GM18907 (cell line): ENCODE data around the gene PRKAG2.

ENCODE experiments used
- ATAC-seq: cut with Tn5 transposase; IDR thresholded peaks from one replicate; pipeline ENCODE4 v1.9.1; 2021; ENCODE audit warnings: mild to moderate bottlenecking, moderate library complexity; ENCODE audit not compliant: unreplicated experiment

The PRKAG2 gene

DNA sequence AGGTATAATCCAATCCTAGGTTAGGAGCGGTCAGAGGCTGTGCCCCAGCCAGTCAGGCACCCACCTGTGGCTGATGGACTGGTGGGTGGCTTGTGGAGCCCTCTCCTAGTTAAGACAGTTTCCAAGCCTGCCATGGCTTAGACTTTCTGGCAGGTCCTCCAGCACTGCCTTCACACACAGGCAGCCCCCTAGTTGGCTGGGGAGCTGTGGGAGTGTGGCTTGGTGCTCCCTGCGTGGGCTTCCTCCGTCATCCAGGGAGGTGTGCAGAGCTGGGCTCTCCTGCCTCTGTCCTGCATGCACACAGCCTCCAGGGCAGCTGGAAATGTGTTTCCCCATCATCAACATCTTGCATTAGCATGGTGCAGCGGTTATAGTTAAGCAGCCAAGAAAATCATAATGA, 273.0 kb downstream of the PRKAG2 start:
- no peak for ATAC-seq

DNA sequence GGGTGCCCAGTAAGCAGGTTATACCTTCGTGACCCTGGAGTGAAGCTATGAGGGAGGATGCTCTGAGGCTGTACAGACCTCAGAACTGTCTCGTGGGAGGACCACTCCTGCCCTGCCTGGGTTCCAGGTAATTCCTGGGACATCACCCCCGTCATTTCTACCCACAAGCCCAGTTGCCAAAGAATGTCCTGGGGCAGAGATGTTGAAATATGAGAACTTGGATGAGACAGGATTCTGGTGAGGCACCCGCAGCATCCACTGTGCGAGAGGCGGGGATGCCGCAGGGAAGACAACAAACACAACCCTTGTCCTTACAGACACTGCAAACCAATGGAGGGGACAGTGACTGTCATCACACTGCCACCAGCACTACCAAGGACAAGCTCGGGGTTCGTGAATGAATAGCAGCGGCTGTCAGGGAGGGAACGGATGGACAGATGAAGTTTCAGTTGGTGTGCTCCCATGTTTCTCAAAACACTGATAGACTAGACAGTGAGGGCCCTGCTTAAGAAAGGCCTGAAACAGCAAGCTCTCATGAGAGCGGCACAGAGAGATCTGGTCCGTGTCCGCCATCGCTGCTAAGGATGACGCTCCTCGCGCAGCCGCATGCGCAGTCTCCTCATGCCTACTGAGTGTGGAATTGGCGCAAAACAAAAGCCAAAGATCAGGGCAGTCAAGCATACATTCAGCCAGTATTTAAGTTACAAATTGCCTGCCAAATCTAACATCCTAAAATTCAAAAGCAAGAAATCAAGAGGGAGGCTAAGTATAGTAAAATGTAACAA, 275.2 kb downstream of the PRKAG2 start:
- ATAC-seq = no peak

DNA sequence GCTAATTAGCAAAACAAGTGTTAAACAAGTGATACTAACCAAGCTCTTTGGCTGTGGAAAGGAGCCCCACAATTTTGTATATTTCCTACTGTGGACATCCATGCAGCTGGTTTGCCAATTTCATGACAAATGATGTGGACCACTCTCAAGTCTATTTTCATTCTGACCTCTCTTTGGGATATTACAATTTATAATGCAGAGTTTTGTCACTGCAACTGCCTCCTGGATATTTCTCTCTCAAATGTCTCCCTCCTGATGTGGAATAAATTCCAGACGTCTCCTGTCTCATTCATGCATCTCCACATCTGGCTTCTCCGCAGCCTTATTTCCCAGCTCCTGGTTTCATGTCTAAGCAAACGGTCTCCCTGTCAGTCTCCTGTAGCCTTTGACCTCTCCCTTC, 276.6 kb downstream of the PRKAG2 start:
- ATAC-seq = no peak

DNA sequence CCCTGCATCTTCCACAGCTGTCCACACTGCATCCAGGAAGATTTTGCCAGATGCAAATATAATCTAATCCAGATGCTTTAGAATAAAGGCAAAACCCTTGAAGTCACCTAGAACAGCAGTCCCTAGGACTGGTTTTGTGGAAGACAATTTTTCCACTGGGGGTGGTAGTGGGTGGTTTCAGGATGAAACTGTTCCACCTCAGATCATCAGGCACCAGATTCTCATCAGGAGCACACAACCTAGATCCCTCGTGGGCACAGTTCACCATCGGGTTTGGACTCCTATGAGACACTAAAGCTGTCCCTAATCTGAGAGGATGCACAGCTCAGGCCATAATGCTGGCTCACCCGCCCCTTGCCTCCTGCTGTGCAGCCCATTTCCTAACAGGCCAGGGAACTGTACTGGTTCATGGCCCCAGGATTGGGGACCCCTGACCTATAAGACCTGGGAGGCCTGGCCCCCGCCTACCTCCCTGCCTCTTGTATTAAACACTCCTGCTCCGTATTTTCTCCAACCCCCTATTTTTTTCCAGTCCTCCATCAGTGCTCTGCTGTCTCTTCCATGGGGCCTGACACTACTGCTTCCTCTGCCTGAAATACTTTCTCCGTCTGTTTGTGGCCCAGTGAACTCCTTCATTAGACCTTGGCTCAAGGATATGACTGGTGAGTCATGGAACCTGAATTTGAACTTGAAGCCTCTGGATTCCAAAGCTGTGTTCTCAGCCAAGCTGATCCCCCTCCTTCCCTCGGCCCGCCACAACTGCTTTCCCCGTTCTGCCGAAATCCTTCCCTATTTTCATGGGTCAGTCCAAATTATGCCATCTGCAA, 277.3 kb downstream of the PRKAG2 start:
- no peak for ATAC-seq

DNA sequence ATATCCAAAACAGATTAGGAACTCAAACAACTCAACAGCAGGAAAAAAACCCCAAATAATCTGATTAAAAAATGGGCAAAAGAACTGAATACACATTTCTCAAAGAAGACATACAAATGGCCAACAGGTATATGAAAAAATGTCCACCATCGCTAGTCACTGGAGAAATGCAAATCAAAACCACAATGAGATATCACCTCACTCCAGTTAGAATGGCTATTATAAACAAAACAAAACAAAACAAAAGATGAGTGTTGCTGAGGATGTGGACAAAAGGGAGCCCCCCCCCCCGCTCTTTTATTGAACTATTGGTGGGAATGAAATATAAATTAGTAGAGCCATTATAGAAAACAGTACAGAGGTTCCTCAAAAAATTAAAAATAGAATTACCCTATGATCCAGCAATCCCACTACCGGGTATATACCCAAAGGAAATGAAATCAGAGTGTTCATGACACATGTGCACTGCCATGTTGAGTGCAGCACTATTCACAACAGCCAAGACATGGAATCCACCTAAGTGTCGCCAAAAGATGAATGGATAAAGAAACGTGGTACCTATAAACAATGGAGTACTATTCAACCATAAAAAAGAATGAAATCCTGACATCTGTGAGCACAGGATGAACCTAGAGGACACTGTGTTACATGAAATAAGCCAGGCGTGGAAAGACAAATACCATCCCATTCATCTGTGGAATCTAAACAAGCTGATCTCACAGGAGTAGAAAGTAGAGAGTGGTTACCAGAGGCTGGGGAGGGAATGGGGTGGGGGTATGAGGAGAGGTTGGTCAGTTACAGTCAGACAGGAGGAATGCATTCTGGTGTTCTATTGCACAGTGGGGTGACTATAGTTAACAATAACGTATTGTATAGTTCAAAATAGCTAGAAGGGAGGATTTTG, 279.1 kb downstream of the PRKAG2 start:
- ATAC-seq = no peak

DNA sequence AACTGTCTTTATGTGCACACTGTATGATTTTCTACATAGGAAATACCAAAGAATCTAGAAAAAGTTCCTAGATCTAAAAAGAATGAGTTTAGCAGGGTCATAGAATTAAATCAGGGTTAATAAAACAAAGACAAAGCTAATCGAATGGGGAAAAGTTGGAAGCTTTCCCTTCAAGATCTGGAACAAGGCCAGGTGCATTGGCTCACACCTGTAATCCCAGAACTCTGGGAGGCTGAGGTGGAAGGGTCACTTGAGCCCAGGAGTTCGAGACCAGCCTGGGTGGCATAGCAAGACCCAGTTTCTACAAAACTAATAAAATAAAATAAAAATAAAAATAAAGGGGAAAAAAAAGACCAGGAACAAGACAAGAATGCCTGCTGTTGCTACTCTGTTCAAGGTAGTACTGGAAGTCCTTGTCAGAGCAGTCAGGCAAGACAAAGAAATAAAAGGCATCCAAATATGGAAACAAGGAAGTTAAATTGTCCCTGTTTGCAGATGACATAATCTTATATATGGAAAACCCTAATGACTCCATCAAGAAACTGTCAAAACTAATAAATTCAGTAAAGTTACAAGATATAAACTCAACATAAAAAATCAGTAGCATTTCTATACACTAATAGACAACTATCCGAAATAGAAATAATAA, 281.1 kb downstream of the PRKAG2 start:
- ATAC-seq = no peak

DNA sequence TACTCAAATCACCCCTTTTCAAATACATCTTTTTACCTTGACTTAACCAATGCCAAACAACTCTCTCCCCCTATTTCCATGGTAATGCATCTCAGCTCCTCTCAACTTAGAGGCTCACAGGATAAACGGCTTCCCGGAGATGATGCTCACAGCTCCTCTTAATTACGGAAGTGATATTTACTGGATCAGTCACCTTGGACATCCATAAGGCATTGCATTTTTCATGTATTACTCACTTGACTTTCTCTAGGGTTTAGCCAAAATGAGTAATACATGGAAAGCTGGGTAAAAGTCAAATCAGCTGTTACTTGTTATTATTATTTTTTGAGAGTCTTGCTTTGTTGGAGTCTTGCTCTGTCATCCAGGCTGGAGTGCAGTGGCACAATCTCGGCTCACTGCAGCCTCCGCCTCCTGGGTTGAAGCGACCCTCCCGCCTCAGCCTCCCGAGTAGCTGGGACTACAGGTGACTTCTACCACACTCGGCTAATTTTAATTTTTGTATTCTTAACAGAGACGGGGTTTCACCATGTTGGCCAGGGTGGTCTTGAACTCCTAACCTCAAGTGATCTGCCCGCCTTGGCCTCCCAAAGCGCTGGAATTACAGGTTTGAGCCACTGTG, 283.9 kb downstream of the PRKAG2 start:
- ATAC-seq = no peak

DNA sequence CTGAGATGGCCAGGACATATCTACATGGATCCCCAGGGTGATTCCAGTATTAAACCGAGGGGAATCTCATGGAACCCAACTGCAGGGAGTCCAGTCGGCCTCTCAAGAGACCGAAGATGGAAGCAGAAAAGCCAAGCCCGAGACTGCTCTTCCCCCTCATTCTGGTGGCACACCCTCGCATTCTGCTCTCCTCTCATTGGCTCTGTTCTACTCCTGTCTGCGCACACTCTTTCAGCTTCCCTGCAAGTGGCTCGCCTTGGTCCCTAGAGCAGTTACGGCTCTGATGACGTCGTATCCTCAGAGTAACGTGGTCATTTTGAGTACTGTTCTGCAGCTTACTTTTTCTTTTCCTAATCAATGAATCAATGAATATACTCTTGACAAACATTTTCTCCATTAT, 284.6 kb downstream of the PRKAG2 start:
- ATAC-seq = no peak

DNA sequence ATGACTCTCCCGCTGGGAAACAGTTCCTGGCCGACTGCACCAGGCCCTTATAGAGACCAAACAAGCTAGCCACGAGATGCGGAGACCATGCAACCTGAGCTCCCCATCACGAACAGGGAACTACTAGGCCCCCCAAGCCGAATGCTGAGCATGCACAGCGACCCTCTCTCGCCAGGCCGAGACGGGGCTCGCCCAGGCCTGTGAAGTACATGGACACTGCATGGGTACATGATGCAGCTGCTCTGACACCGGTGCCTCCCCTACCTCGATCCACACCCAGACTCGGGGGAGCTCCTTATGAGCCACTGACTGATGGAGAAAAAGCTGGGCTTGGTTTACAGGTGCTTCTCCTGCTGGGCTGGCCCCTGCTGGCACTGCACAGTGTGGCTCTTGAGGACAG, 285.0 kb downstream of the PRKAG2 start:
- ATAC-seq = no peak

DNA sequence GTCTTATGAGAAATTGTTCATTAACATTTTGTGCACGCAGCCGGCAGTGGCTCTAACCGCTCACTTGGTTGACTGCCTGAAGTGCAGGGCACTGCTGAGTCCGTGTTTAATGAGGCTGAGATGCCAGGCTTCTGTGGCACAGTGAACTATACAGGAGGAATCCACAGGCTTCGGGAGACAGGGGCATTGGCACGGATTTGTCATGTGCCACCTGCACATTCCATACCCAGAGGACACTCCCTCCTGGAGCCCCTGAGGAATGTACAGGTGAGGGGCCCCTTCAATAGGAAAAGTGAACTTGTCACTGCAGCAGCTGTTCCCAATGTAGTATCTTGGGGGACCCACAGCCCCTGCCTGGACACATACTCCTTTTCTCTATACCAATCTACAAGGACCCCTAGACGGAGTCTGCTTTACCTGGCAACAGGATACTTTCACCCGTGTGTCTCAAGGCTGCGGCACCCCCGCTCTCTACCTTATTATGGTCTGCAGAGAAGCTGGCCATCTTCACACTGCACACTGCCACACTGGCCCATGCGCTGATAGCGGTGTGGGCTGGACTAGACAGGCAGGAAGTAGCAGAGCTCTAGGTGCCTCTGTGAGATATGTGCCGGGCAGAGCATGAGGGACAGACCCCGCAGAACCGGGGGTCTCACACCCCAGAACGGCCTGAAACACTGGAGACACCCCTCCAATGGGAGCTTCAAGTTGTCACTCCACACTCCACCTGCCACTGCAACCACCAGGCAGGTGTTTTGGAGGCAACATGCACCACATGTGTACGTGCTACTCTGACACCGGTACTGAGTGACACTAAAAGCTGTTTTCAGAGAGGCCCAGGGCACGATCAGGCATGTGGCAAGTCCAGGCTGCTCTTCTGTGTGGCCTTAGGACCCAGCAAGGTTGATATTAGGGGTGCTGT, 285.8 kb downstream of the PRKAG2 start:
- ATAC-seq = no peak

DNA sequence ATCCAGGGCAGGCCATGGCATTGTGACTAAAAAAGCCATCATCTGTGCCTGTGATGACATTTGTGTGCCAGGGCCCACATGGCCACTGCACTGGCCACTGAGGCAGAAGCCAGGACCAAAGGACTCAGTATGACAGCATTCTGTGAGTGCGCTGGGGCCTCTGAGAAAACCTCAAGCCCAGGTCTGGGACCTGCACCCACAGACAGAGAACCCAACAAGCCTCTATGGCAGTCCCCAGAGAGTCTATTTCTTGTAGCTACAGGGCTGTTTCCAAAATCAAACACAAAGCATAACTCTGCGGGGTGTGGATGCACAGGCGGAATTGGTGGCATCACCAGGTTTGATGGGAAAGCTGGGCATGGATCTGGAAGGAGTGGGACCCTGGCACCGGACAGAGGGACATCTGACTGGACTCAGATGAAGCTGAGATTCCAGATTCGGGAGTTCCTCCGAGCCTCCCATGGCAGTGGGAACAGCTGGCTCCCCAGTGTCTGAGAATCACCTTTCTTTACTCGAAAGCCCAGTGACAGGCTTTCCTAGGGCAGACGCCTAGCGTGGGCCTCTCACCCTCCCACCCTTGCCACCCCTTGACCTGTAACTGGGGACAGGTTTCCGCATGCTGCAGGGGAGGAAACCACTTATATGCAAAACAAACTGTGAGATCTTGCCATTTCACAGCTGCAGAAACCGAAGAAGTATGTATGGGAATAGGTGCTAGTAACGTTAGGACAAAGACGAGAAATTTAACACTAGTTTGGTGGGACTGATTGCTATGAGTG, 286.7 kb downstream of the PRKAG2 start:
- ATAC-seq = no peak

DNA sequence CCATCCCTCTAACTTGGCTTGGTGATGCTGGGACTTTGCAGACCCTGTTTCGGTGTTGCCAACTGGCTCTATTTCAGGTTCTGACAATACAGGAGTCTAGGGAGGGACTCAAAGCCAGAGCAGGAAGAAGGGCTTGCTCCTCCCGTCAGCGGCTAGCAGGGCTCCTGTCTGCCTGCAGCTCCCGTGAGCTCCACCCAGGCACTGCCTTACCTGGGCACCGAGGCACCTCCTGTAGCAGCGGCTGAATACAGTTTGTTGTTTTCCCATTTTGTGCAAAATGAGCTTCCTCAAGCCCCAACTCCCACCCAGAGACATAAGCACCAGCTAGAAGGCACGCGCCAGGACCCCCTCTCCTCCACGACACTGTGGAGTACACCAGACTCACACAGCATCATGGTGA, 287.9 kb downstream of the PRKAG2 start:
- no peak for ATAC-seq

DNA sequence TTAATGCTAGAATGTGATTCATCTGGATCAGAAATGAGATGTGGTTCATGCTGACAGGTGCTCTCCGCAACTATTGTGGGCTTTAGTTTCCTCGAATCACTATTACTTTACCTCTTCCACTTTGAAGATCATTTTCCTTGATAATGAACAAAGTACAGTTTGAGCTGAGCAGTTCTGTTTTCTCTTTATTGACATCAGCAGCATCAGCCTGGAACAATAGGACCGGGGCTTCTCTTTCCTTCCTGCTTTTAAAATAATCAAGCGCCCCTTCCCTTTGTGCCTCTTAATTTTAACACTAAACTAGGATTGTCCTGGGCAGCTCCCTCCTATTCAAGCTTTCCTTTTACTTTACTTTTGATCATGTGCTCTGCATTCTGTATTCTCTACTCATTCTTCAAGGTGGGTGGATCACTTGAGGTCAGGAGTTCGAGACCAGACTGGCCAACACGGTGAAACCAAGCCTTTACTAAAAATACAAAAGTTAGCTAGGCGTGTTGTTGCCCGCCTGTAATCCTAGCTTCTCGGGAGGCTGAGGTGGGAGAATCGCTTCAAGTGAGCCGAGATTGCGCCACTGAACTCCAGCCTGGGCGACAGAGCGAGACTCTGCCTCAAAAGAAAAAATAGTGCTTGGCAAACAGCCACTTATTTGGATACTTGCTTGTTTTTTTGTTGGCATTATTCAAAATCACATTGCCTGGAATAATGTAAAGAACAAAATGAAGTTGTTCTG, 290.2 kb downstream of the PRKAG2 start:
- ATAC-seq = no peak

DNA sequence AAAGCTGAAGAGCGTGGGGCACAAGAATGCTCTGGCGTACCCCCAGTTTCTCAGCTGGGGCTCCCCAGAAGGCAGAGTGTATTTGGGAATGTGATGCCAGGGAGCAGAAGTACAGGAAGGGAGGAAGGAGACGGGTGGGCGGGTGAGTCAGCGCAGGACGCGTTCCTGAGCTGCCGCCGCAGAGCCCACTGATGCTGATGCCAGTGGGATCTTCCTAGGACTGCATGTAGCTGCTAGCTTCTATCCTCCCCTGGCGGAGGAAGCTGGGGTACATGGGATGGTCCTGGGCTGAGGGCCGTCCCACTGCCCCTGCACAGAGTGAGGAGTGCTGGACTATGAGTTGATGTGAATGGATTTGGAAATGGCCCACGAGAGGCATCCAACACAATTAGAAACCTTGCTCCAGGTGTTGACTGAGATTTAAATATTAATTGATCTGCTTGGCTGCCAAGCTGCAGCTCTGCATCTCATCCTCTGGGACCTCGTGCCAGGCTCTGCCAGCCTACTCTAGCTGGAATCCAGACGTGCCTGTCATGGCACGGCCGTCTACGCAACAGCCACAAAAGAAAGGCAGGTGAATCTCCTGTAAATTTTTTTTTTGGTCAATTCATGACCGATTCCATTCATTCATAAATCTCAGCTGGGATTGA, 291.0 kb downstream of the PRKAG2 start:
- ATAC-seq = no peak

DNA sequence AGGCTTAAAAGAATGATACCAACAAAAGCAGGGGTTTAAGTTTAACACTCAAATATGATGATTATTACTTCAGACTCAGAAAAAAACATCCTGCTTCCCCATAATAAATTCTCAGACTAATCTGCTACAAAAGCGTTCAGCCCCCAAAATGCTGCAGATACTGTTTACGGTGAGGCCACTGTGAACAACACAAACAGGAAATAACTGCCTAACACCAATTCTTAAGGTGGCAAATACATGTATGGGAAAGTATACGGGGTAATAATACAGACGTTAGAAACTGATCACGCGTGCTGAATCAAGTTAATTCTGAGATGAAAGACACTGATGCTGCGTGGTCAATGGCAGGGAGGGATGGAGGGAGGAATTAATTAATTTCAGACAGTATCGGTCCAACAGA, 295.2 kb downstream of the PRKAG2 start:
- ATAC-seq = no peak

DNA sequence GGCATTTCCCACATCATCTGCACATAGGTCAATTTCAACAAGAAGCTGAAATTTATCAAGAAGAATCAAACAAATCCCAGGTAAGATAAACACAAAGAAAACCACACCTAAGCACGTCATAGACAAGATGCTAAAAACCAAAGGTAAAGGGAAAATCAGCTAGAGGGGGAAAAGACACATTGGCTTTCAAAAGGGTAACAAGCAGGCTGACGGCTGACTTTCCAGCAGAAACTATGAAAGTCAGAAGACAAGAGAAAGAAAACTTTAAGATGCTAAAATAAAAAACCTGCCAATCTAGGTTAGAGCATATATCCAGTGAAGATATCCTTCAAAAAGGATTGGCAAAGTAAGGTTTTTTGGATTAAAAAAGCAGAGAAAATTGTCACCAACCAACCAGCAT, 297.3 kb downstream of the PRKAG2 start:
- no peak for ATAC-seq

DNA sequence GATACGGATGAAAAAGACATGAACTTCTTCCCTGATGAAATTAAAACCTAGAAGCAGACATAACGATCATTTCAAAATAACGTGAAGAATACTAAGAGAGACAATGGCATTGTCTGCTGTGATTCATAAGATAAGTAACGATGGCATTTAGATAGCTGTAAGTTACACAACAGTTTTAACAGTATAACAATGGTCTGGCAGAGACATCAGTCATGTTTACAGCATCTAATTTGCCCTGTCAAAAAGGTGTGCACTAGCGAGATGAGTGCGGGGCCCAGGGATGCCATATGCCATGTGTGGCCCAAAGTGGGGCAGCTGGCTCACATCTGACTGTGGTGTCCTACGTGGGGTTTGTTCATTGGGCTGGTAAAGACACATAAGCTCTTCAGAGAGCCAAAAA, 301.5 kb downstream of the PRKAG2 start:
- no peak for ATAC-seq
